PFSK-1 (cell line): ENCODE results near the gene PCSK2.

Experiments used
- POLR2AphosphoS5 ChIP-seq: IDR thresholded peaks from 2 replicates; pipeline ENCODE4 v1.6.1; 2012; ENCODE audit warnings: low read depth, mild to moderate bottlenecking, control low read depth, low read length, moderate library complexity
- SIN3A ChIP-seq: IDR thresholded peaks from 2 replicates; pipeline ENCODE4 v1.6.1; 2012; ENCODE audit warnings: mild to moderate bottlenecking, low read length, moderate library complexity, borderline replicate concordance; ENCODE audit not compliant: insufficient read depth

- TF ChIP-seq SIN3A (no peak), POLR2AphosphoS5 (no peak)
Observed at GRCh38 chr20:17469246-17470030, 242.6 kb downstream of the PCSK2 start.
